Hepatocyte (in vitro differentiated cells): ENCODE data around the gene FGFR4.

Source experiments
- EZH2 ChIP-seq: fragments of 200-600 bp; sonication (generic); IDR thresholded peaks from 2 replicates; pipeline ENCODE4 v1.6.1; 2016; ENCODE audit warnings: antibody characterized with exemption, mild to moderate bottlenecking, borderline replicate concordance
- TF ChIP-seq, protein P1 (sequence below): fragments of 200-600 bp; sonication (generic); IDR thresholded peaks from 2 replicates; pipeline ENCODE4 v1.5.1; 2016; ENCODE audit warnings: antibody characterized with exemption, mild to moderate bottlenecking; ENCODE audit not compliant: poor library complexity

DNA sequence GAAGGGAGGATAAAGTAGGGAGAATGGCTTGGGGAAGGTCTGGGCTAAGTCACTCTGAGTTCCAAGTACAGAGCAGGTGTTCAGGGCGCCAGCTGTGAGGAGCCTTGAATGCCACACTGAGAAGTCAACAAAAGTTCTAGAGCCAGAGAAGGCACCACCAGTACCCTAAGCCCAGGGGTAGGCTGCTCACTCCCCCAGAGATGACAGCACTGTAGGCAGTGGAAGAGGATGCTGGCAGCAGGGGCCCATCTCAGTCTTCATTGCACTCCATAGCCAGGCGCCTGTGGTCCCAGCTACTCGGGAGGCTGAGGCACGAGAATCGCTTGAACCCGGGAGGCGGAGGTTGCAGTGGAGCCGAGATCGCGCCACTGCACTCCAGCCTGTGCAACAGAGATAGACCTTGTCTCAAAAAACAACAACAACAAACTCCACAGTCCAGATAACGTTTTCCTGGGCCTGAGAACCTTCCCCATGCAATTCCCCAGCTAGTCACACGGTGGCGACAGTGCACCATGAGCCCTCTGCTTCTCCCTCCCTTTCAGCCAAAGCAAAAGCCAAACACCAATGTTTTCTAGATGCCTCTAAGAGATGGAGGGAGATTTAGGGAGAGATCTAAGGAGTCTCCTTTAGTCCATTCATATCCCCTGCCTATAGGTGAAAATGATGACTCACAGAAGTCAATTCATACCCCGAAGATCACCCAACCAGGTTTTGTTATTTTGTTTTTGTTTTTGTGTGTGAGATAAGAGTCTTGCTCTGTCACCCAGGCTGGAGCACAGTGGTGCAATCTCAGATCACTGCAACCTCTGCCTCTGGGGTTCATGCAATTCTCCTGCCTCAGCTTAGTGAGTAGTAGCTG lies 27.1 kb downstream of the FGFR4 start:
- TF ChIP-seq, protein P1, sequence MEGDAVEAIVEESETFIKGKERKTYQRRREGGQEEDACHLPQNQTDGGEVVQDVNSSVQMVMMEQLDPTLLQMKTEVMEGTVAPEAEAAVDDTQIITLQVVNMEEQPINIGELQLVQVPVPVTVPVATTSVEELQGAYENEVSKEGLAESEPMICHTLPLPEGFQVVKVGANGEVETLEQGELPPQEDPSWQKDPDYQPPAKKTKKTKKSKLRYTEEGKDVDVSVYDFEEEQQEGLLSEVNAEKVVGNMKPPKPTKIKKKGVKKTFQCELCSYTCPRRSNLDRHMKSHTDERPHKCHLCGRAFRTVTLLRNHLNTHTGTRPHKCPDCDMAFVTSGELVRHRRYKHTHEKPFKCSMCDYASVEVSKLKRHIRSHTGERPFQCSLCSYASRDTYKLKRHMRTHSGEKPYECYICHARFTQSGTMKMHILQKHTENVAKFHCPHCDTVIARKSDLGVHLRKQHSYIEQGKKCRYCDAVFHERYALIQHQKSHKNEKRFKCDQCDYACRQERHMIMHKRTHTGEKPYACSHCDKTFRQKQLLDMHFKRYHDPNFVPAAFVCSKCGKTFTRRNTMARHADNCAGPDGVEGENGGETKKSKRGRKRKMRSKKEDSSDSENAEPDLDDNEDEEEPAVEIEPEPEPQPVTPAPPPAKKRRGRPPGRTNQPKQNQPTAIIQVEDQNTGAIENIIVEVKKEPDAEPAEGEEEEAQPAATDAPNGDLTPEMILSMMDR: peak; percentile 98
- TF ChIP-seq EZH2: no peak
